Camera-type eye (tissue), 1 donor: Measurements from ENCODE around the gene TNFAIP8L1. TPM values are rescaled to one million over a fixed set of nuclear protein-coding genes. Genes with fewer than 3 reads are reported as not detected.

Experiments
- total RNA-seq: library from RNA; depleted of rRNA; stranded (reverse); fragments of >200 nt; gene quantifications from one replicate; pipeline ENCODE4 v1.2.3, GENCODE V29; 2014

TNFAIP8L1 gene
- 5.5 TPM for total RNA-seq

GRCh38 chr19:4638828-4639530 is at the start of gene TNFAIP8L1:
Gene TNFAIP8L1 (plus strand): TSS chr19:4639516. CDS start chr19:4651870, 12,354 bp downstream.

GRCh38 chr19:4669723-4670480 is 30.6 kb downstream of the TNFAIP8L1 start, which contains the start of gene MYDGF:
Gene MYDGF (minus strand): TSS chr19:4670342. CDS start chr19:4670334, 8 bp downstream.

Other genes with a start within 250 kb of the TNFAIP8L1 start
- gene SH3GL1, start 239.0 kb upstream of the TNFAIP8L1 start, total RNA-seq = 38.6 TPM
- gene CHAF1A, start 236.9 kb upstream of the TNFAIP8L1 start, total RNA-seq = 12.3 TPM
- 84.2 TPM for gene UBXN6, start 181.7 kb upstream of the TNFAIP8L1 start, total RNA-seq
- 53.3 TPM for gene HDGFL2, start 167.2 kb upstream of the TNFAIP8L1 start, total RNA-seq
- gene PLIN4, start 121.0 kb upstream of the TNFAIP8L1 start, total RNA-seq = 3.1 TPM
- gene PLIN5, start 104.3 kb upstream of the TNFAIP8L1 start, total RNA-seq = 1.8 TPM
- 0.99 TPM for gene LRG1, start 99.5 kb upstream of the TNFAIP8L1 start, total RNA-seq
- 13.1 TPM for gene SEMA6B, start 79.8 kb upstream of the TNFAIP8L1 start, total RNA-seq
- 31.3 TPM for gene MYDGF, start 30.8 kb downstream of the TNFAIP8L1 start, total RNA-seq
- 41.6 TPM for gene DPP9, start 84.3 kb downstream of the TNFAIP8L1 start, total RNA-seq
- 19.0 TPM for gene FEM1A, start 152.2 kb downstream of the TNFAIP8L1 start, total RNA-seq
- gene TICAM1, start 192.2 kb downstream of the TNFAIP8L1 start, total RNA-seq = 3.7 TPM
- 82.9 TPM for gene PLIN3, start 228.2 kb downstream of the TNFAIP8L1 start, total RNA-seq